GM23338 (cell line): Measurements from ENCODE around the gene EML4.

ENCODE experiments used
- TF ChIP-seq, protein P1 (sequence below), 2 experiments: fragments of 200-600 bp in 1 of 2; sonication (generic) in 1 of 2; conservative IDR thresholded peaks; 2 replicates each; pipeline versions ENCODE4 v1.5.1 to v1.6.1; 2016 to 2017; ENCODE audit warnings: antibody characterized with exemption in 2 of 2, low read depth in 2 of 2, mild to moderate bottlenecking in 2 of 2, moderate library complexity in 1 of 2
- TF ChIP-seq, protein P2 (sequence below): IDR thresholded peaks from 2 replicates; pipeline ENCODE4 v1.6.1; 2016; ENCODE audit warnings: antibody characterized with exemption

DNA sequence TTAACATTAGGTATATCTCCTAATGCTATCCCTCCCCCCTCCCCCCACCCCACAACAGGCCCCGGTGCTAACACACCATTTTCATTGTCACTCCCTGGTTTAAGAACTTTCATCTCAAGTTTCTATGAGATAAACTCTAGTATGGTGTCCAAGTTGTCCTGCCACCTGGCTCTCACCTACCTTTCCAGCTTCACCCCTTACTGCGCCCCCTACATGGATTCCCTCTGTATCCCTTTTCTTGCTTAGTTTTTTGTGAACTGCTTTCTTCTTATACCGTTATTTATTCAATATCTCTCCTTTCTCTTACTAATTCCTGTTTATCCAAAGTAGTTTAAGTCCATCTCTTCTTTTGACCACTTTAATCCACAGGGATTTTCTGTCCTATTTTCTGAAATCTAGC, 15.2 kb downstream of the EML4 start:
- TF ChIP-seq, protein P1, sequence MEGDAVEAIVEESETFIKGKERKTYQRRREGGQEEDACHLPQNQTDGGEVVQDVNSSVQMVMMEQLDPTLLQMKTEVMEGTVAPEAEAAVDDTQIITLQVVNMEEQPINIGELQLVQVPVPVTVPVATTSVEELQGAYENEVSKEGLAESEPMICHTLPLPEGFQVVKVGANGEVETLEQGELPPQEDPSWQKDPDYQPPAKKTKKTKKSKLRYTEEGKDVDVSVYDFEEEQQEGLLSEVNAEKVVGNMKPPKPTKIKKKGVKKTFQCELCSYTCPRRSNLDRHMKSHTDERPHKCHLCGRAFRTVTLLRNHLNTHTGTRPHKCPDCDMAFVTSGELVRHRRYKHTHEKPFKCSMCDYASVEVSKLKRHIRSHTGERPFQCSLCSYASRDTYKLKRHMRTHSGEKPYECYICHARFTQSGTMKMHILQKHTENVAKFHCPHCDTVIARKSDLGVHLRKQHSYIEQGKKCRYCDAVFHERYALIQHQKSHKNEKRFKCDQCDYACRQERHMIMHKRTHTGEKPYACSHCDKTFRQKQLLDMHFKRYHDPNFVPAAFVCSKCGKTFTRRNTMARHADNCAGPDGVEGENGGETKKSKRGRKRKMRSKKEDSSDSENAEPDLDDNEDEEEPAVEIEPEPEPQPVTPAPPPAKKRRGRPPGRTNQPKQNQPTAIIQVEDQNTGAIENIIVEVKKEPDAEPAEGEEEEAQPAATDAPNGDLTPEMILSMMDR (conservative IDR thresholded peaks at IDR 0.05; ENCODE audit: low read depth in 2 of 2): peak; percentile 52 to 58
- TF ChIP-seq, protein P2, sequence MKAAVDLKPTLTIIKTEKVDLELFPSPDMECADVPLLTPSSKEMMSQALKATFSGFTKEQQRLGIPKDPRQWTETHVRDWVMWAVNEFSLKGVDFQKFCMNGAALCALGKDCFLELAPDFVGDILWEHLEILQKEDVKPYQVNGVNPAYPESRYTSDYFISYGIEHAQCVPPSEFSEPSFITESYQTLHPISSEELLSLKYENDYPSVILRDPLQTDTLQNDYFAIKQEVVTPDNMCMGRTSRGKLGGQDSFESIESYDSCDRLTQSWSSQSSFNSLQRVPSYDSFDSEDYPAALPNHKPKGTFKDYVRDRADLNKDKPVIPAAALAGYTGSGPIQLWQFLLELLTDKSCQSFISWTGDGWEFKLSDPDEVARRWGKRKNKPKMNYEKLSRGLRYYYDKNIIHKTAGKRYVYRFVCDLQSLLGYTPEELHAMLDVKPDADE: no peak
